HepG2 (cell line): Measurements from ENCODE around the gene ZNF331. TPM values are rescaled to one million over a fixed set of nuclear protein-coding genes. Genes with fewer than 3 reads are reported as not detected.

Experiments
- ARHGAP35 ChIP-seq: sonication (generic); formaldehyde crosslinking; IDR thresholded peaks from 2 replicates; pipeline ENCODE4 v1.9.0; 2022; ENCODE audit warnings: mild to moderate bottlenecking, inconsistent platforms, moderate library complexity, missing genetic modification reagents, borderline replicate concordance
- ARNTL ChIP-seq: sonication (generic); formaldehyde crosslinking; IDR thresholded peaks from 2 replicates; pipeline ENCODE4 v1.4.0; 2020; ENCODE audit warnings: mild to moderate bottlenecking, missing genetic modification reagents
- BRD4 ChIP-seq: sonication (generic); formaldehyde crosslinking; IDR thresholded peaks from 2 replicates; pipeline ENCODE4 v1.4.0; 2020; ENCODE audit warnings: missing genetic modification reagents
- HDAC2 ChIP-seq: sonication (generic); formaldehyde crosslinking; IDR thresholded peaks from 2 replicates; pipeline ENCODE4 v1.4.0; 2020; ENCODE audit warnings: missing genetic modification reagents
- HIVEP1 ChIP-seq: sonication (generic); formaldehyde crosslinking; IDR thresholded peaks from 2 replicates; pipeline ENCODE4 v1.4.0; 2020; ENCODE audit warnings: mild to moderate bottlenecking, missing genetic modification reagents
- HOXA5 ChIP-seq: sonication (generic); formaldehyde crosslinking; IDR thresholded peaks from 2 replicates; pipeline ENCODE4 v1.4.0; 2020; ENCODE audit warnings: missing genetic modification reagents
- LCORL ChIP-seq, 2 experiments: fragments of 450-650 bp in 1 of 2; sonication (generic) in 1 of 2; formaldehyde crosslinking in 1 of 2; IDR thresholded peaks; 2 replicates each; pipeline versions ENCODE4 v1.5.0 to v1.6.1; 2017 to 2020; ENCODE audit warnings: antibody characterized with exemption in 1 of 2, missing genetic modification reagents in 1 of 2
- TEF ChIP-seq: sonication (generic); formaldehyde crosslinking; IDR thresholded peaks from 2 replicates; pipeline ENCODE4 v1.5.0; 2020; ENCODE audit warnings: missing genetic modification reagents
- YEATS4 ChIP-seq: sonication (generic); formaldehyde crosslinking; IDR thresholded peaks from 2 replicates; pipeline ENCODE4 v1.4.0; 2020; ENCODE audit warnings: missing genetic modification reagents, borderline replicate concordance
- ZBTB4 ChIP-seq: sonication (generic); formaldehyde crosslinking; IDR thresholded peaks from 2 replicates; pipeline ENCODE4 v1.4.0; 2020; ENCODE audit warnings: missing genetic modification reagents, mild to moderate bottlenecking, borderline replicate concordance
- ZBTB7B ChIP-seq: sonication (generic); formaldehyde crosslinking; IDR thresholded peaks from 2 replicates; pipeline ENCODE4 v1.4.0; 2020; ENCODE audit warnings: missing genetic modification reagents
- ZEB1 ChIP-seq: IDR thresholded peaks from 2 replicates; pipeline ENCODE4 v1.6.1; 2012; ENCODE audit warnings: mild to moderate bottlenecking, low read depth, inconsistent platforms; ENCODE audit not compliant: insufficient replicate concordance
- ZFP91 ChIP-seq: sonication (generic); formaldehyde crosslinking; IDR thresholded peaks from 2 replicates; pipeline ENCODE4 v1.9.0; 2022; ENCODE audit warnings: missing genetic modification reagents, mild to moderate bottlenecking, borderline replicate concordance
- ZNF142 ChIP-seq: sonication (generic); formaldehyde crosslinking; IDR thresholded peaks from 2 replicates; pipeline ENCODE4 v1.4.0; 2020; ENCODE audit warnings: missing genetic modification reagents
- ZNF414 ChIP-seq: sonication (generic); formaldehyde crosslinking; IDR thresholded peaks from 2 replicates; pipeline ENCODE4 v1.5.0; 2020; ENCODE audit warnings: missing genetic modification reagents
- ZNF556 ChIP-seq: sonication (generic); formaldehyde crosslinking; IDR thresholded peaks from 2 replicates; pipeline ENCODE4 v1.4.0; 2020; ENCODE audit warnings: mild to moderate bottlenecking, missing genetic modification reagents, borderline replicate concordance
- ZNF672 ChIP-seq: sonication (generic); formaldehyde crosslinking; IDR thresholded peaks from 2 replicates; pipeline ENCODE4 v1.8.1; 2022; ENCODE audit warnings: missing genetic modification reagents
- ZNF773 ChIP-seq: sonication (generic); formaldehyde crosslinking; IDR thresholded peaks from 2 replicates; pipeline ENCODE4 v1.4.0; 2020; ENCODE audit warnings: missing genetic modification reagents, borderline replicate concordance
- polyA plus RNA-seq, 8 experiments: library from polyadenylated mRNA; depleted of rRNA in 3 of 8; stranded (reverse) in 7 of 8; unstranded in 1 of 8; fragments of >200 nt; fragmentation: Illumina TruSeq in 4 of 8; extraction: Trizol in 4 of 8; gene quantifications; 2 replicates each; pipeline versions ENCODE4 v1.2.1 to v1.2.3, GENCODE V29; 2011 to 2016; ENCODE audit warnings: low read depth in 4 of 8, missing spikeins in 1 of 8, mixed read lengths in 1 of 8; ENCODE audit not compliant: insufficient read depth in 1 of 8
- total RNA-seq, 5 experiments: library from RNA; depleted of rRNA; stranded (reverse); fragments of >200 nt; fragmentation: Illumina TruSeq; extraction: Trizol; gene quantifications; 2 replicates each; pipeline ENCODE4 v1.2.3, GENCODE V29; 2016; ENCODE audit warnings: low read depth in 1 of 5

Gene ZNF331
- total and polyA plus RNA-seq, 2 of the 13 experiments (the other 11 are each of a cell fraction or from before 2014, with no cell fraction given): 8.2 to 13.3 TPM

GRCh38 chr19:53586277-53586691, 48.3 kb downstream of the ZNF331 start (continued):
- TF ChIP-seq ZNF414 (CRISPR knock-in tag) (no peak), ZBTB4 (no peak), HDAC2 (CRISPR knock-in tag) (peak; percentile 52; the same call in 1 of the 2 replicates), ZFP91 (CRISPR knock-in tag) (no peak), ZNF672 (CRISPR knock-in tag) (no peak), TEF (no peak), HIVEP1 (CRISPR knock-in tag) (no peak), ZEB1 (peak; percentile 61), HOXA5 (CRISPR knock-in tag) (no peak), ZNF773 (CRISPR knock-in tag) (no peak), ARHGAP35 (CRISPR knock-in tag) (no peak), ZBTB7B (CRISPR knock-in tag) (no peak), ZNF556 (CRISPR knock-in tag) (no peak), ARNTL (no peak), ZNF142 (no peak), BRD4 (no peak), YEATS4 (no peak), LCORL (IDR thresholded peaks at IDR 0.05) (no peak), LCORL (CRISPR knock-in tag; IDR thresholded peaks at IDR 0.05) (peak; percentile 67)
